GM19240 (cell line): ENCODE data around the gene NEK7.

ENCODE experiments used
- DNase-seq: peaks from one replicate; pipeline ENCODE4 v3.0.0; 2011; ENCODE audit warnings: low spot score; ENCODE audit not compliant: insufficient read length

NEK7 gene

DNA sequence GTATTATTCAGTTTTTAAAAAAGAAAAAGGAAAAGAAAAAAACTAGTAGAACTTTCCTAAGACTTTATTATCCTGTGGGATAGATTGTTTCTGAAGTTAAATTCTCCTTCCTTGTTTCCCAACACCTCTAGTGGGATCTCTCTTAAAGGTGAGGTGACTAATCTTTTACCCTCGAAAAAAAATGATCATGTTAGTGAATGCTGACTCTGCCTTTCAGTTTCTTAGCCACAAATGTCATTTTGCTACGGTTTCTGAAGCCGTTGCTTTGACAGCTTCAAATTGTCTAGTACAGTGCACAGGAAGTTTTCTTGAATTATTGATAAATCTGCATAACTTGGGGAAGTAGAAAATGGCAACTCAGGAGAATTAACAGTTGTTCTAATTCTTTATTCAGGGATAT lies 13.0 kb upstream of the NEK7 start:
- DNase-seq, result no peak

GRCh38 chr1:198147216-198147615 lies 9.6 kb upstream of the NEK7 start:
- no peak for DNase-seq

DNA sequence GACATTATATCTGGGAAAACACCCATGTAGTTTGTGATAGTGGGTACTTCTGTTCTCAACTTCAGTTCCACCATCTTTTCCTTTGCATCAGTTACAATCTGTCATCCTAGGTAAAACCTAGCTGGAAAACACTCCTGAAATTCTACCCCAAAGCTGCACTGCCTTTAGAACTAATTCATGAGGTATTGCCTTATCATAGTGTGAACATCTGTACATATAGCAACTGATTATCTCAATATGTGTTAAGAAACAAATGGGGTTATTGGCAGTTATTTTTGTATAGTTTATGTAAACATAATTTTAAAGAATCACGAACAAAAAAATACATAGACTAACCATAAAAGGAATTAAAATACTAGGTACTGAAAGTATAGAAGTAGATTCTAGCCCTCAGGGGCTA lies 6.4 kb upstream of the NEK7 start:
- no peak for DNase-seq

DNA sequence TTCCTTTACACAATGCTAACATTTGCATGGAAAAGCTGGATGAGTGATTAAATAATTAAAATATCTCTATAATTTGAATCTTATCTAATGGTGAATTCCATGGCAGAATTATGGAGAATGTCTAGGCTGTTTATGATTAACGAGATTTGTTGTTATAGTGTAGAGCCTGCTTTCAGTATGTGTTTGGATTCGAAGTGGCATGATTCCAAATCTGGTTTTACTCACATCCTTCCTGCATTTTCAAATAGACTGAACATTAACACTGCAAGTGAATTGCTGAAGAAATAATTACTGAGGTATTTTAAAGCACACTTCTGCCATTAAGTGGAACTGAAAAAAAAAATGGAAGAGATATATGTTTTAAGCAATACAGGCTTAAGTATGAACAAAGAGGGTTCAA lies 5.1 kb upstream of the NEK7 start:
- no peak for DNase-seq

DNA sequence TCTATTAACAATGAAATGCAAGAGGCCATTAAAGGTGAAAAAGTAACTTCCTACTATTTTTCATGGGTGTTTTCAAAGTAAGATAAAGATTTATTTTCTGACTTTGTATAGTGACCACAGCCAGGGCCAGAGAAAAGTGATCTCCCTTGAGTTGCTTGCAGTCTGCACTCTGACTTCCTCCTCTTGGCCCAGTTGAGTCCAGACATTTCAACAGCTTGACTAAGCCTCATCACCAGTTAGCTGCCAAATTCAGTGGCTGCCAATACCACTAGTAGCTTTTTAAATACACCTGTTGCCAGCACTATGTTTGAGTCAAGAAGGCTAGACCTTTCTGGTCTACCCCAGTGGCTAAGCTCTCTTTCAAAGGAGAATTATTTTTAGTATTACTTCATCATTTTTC lies 3.7 kb upstream of the NEK7 start:
- DNase-seq, result no peak

- DNase-seq, result no peak
These were observed 3.0 kb upstream of the NEK7 start for GRCh38 chr1:198153804-198154203.

GRCh38 chr1:198155253-198155652 lies 1.5 kb upstream of the NEK7 start:
- DNase-seq, result no peak

DNA sequence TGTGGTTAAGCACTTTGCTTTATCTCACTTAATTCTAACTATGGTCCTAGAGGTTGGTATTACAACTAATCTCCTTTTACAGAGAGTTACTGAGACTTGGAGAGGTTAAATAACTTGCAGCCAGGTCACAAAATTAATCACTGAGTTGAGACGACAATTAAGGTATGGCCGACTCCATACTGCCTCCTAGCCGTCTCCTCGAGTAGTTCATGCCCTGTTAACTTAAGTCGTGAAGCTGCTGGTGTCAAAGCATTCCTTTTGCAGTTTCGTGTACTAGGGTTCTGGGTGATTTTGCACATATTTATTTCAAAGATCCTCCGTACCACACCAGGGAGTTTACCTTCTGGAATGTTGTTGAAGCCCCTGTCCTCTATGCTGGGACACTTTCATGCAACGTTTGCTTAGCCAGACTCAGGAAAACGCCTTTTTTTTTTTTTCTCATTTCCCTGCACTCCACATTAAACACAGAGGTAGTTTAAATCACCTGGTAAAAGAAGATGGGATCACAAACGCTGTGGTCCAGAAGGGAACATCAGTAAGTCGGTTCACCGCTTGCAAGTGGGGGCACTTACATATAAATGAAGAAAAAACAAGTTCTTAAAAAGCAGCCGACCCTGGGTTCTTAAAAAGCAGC lies 570 bp upstream of the NEK7 start:
- DNase-seq, result no peak

GRCh38 chr1:198157241-198157846 lies 546 bp downstream of the NEK7 start:
- DNase-seq, result no peak

DNA sequence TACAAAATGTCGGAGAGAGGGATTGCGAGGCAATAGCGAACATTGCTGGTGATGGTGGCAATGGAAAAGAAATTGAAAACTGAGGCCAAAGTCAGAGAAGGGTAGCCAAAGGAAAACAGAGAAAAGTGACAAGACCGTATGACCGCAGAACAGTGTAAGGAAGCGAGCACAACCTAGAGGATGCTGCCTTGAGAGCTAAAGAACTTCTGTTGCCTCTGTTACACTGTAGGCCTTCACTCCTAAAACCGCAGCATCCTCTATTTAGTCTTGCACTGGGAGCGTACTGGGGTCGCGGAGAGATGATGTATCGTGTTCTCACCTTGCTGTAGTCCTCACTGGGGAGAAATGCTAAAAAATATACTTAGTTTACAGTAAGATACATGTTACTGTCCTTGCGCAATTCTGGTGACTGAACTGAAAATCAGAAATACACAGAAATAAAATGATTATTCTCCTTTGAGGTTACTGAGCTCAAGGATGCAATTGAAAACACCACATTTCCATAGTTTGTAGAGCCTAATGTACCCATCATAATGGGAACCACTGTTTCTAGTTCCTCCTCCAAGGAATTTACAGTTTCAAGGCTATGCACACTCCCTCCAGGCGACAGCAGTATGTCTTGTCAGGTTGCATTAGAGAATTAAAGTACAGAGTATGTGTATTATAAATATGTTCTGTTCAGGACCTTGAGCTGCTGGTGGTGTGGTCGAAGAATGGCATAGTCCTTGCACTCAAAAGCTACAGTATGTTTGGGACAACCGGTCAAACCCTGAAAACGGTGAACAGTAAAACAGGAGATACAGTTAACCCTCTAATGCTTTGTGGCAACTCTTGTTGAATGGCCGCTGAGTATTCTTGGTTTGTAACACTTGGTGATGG lies 1.3 kb downstream of the NEK7 start:
- no peak for DNase-seq

GRCh38 chr1:198158735-198159589 lies 2.2 kb downstream of the NEK7 start:
- DNase-seq, result peak; percentile 72

- DNase-seq, result no peak
These were observed 3.4 kb downstream of the NEK7 start for GRCh38 chr1:198160222-198160621.

DNA sequence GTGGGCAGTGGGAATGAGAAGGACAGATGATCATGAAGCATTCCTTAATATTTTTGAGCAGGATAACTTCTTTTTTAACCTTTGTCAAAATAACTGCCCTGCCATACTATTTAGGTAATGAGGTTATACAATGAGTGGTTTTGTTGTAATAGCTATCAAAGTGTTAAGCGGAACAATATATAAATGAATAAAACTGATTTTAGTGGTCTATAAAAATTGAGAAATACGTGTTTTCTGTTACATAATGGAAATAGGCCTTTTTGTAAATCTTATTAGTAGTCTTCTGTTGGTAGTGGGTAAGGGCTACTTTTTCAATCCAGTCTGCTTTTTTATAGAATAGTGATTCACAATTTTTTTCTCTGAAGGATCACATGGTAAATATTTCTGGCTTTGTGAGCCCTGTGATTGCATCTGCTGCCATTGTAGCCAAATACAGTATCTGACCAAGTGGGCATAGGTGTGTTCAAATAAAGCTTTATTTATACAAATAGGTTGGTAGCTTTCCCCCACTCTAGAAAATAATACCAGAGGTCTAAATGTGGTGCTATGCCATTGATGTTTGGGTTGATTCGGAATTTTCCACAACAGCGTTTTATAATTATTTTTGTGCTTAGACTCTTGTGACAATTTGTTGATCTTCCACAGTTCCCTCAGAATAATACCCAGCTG lies 4.3 kb downstream of the NEK7 start:
- no peak for DNase-seq

GRCh38 chr1:198161718-198162090 lies 4.9 kb downstream of the NEK7 start:
- no peak for DNase-seq

GRCh38 chr1:198162091-198162767 lies 5.4 kb downstream of the NEK7 start:
- DNase-seq, result no peak

DNA sequence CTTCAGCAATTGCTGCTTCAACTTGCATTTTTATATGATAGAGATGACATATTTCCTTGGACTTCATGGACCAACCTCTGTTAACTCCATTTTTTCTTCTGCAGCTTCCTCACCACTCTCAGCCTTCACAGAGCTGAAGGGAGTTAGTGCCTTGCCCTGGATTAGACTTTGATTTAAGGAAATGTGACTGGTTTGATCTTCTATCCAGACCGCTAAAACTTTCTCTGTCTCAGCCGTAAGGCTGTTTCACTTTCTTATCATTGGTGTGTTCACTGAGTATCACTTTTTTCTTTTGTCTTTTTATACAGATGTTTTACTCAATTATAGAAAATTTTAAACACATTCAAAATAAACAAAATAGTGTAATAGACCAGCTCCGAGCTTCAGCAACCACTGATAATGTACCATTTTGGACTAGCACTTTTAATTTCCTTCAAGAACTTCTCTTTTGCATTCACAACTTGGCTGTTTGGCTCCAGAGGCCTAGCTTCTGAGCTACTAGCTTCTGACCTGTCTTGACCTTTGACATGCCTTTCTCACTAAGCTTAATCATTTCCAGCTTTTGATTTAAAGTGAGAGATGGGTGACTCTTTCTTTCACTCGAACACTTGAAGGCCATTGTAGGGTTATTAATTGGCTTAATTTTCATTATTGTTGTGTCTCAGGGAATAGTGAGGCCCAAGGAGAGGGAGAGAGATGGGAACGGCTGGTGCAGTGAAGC lies 9.3 kb downstream of the NEK7 start:
- DNase-seq, result no peak

GRCh38 chr1:198166900-198167299 lies 10.1 kb downstream of the NEK7 start:
- DNase-seq, result no peak

GRCh38 chr1:198167436-198167934 lies 10.7 kb downstream of the NEK7 start:
- DNase-seq, result no peak

- no peak for DNase-seq
These were observed 11.4 kb downstream of the NEK7 start for GRCh38 chr1:198168227-198168626.

DNA sequence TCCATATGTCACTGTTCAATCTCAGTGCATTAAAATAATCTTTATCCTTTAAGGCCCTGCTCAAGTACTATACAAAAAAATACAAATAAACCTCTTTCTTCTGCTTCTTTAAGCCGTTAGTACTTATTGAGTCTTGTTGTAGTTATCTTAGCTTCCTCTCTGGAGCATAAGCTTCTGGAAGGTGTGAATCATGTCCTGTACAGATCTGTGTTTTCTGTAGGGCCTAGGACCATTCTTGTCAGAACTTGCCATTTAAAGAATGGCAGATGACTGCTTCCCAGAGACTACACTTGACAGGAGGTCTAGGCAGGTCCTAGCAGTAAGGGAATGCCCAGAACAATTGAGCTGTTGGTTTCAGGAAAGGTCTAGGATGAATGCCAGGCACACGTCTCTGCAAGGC lies 12.9 kb downstream of the NEK7 start:
- DNase-seq, result no peak
